ENCODE results near the gene C2orf42.
"Not testable (repeated sequence)": the region's sequence is repeated elsewhere in the genome, so short reads cannot be mapped to it uniquely, and the experiment has no call there.

The C2orf42 gene

DNA sequence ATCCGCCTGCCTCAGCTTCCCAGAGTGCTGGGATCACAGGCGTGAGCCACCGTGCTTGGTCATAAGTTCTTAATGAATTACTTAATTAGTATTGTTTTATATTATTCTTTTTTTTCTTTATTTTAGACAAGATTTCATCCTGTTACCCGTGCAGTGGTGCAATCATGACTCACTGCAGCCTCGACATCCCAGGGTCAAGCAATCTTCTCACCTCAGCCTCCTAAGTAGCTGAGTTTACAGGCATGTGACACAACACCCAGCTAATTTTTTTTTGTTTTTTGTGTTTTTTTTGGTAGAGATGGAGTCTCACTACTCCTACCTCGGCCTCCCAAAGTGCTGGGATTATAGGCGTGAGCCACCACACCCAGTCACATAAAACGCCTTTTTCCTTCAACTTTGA lies 17.3 kb downstream of the C2orf42 start:
- no peak for DNase-seq (ENCODE audit: low spot score)

DNA sequence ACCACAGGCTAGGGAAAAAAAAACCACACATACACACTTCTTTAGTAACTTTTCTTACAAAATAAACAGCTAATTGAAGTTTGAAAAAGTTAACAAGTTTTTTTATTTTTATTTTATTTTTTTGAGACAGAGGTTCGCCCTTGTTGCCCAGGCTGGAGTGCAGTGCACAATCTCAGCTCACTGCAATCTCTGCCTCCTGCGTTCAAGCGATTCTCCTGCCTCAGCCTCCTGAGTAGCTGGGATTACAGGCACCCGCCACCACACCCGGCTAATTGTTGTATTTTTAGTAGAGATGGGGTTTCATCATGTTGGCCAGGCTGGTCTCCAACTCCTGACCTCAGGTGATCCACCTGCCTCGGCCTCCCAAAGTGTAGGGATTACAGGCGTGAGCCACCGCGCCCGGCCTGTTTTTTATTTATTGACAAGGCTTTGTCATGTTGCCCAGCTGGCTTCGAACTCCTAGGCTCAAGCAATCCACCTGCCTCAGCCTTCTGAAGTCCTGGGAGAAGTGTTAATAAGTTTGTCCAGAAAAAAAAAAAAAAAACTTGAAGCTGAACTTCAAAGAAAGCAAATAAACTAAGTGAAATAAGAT lies 21.1 kb downstream of the C2orf42 start:
- DNase-seq (ENCODE audit: low spot score): not testable (repeated sequence)

DNA sequence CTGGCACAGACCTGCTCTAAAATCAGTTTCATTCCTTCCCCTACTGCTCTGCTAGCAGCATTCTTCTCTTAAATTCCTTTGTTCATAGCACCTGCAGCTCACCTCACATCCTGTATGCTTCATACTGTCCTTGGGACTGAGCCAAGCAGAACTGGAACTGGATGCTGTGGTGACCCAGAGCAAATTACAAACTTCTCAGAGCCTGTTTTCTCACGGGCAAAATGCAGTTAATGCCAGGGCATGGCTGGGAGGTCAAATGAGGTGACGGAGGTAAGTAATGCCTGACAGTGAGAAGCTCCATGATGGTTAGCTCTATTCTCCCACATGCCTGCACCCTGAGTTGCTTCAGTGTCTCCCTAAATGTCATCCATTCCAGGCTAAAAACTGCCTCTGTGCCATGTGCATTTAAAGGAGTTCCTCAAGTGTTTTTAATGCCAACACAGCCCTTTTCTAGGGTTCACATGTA lies 29.7 kb downstream of the C2orf42 start:
- DNase-seq (ENCODE audit: low spot score): no peak

DNA sequence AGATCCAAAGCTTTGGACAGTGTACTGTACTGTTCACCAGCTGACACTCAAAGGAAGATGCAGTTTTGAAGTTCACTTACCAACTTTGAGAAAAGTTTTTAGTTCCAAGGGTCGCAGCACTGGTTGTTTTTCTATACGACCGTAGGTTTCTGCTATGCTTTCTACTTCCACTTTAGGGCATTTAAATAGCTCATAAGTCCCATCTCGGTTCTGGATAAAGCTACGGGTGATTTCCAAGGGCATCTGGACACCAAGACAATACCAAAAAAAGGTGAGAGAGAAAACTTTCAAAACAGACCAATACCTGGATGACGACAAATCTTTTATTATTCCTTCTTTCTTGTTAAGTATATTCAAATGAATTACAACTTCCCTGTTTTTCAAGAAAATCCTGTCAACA lies 30.3 kb downstream of the C2orf42 start:
- no peak for DNase-seq (ENCODE audit: low spot score)

DNA sequence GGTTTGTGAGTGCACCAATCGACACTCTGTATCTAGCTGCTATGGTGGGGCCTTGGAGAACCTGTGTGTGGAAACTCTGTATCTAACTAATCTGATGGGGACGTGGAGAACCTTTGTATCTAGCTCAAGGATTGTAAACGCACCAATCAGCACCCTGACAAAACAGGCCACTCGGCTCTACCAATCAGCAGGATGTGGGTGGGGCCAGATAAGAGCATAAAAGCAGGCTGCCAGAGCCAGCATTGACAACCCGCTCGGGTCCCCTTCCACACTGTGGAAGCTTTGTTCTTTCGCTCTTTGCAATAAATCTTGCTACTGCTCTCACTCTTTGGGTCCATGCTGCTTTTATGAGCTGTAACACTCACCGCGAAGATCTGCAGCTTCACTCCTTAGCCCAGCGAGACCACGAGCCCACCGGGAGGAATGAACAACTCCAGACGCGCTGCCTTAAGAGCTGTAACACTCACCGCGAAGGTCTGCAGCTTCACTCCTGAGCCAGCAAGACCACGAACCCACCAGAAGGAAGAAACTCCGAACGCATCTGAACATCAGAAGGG lies 41.6 kb downstream of the C2orf42 start:
- not testable (repeated sequence) for DNase-seq (ENCODE audit: low spot score)

DNA sequence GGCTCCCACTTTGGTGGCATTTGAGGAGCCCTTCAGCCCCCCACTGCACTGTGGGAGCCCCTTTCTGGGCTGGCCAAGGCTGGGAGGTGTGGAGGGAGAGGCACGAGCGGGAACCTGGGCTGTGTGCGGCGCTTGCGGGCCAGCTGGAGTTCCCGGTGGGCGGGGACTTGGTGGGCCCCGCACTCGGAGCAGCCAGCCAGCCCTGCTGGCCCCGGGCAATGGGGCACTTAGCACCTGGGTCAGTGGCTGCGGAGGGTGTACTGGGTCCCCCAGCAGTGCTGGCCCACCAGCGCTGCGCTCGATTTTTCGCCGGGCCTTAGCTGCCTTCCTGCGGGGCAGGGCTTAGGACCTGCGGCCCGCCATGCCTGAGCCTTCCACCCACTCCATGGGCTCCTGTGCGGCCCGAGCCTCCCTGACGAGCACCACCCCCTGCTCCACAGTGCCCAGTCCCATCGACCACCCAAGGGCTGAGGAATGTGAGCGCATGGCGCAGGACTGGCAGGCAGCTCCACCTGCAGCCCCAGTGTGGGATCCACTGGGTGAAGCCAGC lies 42.5 kb downstream of the C2orf42 start:
- DNase-seq (ENCODE audit: low spot score): not testable (repeated sequence)

DNA sequence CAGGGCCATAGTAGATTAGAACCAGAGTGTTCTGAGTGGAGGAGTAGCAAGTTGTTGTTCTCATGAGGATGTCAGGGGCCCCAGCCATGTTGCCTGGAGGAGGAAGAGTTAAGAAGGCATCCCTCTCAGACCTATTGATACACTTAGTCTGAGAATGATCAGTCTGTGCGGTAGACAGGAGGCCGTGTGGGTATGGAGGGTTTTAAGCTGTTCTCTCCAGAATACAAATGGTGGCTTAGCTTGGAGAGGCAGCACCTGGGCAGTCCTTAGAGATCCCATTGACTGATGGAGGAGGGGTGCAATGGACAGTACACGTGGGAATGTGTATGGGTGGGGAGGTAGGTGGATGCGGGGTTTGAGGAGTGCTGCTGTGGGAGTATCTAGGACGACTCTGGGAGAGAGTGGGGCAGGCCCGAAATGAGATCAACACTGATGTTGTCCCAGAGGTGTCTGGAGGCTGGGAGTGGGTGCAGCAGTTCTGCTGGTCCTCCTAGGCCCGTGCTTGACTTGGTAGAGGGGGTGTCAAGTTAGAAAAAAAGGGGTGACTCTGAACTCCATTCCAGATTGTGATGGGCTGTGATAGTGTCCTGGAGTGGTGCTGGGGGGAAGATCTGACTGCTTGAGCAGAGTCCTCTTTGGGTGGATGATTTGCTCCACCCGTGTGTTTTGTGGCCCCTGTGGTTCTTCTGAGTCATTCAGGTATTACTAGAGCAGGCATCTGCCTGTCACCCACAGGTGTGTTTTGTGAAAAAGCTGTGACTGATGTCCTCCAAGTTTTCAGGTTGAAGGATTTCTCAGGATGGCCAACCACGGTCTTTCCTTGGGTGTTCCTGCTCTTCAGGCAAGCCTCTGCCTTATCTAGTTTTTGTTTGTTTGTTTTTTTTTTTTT lies 44.7 kb downstream of the C2orf42 start:
- DNase-seq (ENCODE audit: low spot score): no peak

DNA sequence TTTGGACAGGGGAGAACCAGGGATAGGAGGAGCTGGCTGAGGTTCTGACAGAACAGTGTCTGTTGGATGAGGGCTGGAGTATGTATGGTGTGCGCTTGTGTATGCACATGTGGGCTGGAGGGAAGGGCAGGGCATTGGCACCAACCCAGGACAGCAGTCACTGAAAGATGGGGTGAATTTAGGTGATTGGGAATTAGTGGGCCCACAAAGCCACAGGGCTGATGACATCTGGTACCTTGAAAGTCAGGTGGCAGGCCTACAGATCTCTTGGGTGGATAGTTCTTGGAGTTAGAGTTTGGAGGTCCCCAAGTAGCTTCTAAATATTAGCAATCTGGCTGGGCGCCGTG lies 45.7 kb downstream of the C2orf42 start:
- DNase-seq (ENCODE audit: low spot score): no peak

DNA sequence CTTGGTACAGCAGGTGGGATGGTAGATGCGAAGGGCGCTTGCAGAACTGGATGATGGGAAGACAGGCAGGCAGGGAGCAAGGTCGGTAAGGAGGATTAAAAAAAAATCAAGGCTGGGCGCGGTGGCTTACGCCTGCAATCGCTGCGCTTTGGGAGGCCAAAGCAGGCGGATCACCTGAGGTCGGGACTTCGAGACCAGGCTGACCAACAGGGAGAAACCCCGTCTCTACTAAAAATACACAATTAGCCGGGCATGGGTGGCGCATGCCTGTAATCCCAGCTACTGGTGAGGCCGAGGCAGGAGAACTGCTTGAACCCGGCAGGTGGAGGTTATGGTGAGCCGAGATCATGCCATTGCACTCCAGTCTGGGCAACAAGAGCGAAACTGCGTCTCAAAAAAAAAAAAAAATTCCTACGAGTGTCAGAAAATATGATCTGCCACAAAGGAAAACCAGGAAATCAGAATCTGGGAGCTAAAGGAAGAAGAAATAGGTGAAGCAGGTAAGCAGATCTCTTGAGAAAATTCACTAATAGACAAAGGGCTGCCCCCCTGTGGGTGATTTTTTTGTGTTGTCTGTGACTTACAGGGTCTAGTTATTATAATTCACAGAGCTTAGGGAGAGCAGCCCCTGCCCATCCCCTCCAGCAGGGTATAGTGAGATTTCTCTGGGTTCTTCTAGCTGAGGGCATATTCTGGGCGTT lies 46.2 kb downstream of the C2orf42 start:
- no peak for DNase-seq (ENCODE audit: low spot score)

DNA sequence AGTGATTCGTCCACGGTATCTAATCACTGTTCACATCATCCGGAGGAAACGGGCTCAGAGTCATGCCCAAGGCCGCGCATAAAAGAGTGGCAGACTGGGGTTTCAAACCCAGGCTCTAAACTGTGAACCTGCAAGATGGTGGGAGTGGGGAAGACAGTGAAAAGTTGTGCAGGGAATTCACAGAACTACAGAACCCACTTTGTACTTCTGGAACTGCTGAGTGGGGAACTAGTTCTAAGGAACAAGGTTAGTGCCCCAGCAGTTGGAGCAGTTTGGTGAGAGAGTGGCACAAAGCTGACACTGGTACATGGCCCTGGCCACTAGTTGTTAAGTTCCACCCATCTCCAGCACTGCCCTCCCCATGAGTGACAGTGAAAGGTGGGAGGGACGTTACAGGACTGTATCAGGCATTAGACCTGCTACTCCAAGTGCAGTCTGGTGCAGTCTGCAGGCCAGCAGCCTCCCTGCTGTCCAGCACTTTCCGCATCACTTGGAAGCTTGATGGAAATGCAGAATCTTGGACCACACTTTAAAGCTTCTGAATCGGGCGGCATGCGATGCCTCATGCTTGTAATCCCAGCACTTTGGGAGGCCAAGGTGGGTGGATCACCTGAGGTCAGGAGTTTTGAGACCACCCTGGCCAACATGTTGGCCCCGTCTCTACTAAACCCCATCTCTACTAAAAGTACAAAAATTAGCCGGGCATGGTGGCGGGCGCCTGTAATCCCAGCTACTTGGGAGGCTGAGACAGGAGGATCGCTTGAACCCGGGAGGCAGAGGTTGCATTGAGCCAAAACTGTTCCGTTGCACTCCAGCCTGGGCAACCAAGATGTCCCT lies 47.3 kb downstream of the C2orf42 start:
- peak; percentile 82 for DNase-seq (ENCODE audit: low spot score)

DNA sequence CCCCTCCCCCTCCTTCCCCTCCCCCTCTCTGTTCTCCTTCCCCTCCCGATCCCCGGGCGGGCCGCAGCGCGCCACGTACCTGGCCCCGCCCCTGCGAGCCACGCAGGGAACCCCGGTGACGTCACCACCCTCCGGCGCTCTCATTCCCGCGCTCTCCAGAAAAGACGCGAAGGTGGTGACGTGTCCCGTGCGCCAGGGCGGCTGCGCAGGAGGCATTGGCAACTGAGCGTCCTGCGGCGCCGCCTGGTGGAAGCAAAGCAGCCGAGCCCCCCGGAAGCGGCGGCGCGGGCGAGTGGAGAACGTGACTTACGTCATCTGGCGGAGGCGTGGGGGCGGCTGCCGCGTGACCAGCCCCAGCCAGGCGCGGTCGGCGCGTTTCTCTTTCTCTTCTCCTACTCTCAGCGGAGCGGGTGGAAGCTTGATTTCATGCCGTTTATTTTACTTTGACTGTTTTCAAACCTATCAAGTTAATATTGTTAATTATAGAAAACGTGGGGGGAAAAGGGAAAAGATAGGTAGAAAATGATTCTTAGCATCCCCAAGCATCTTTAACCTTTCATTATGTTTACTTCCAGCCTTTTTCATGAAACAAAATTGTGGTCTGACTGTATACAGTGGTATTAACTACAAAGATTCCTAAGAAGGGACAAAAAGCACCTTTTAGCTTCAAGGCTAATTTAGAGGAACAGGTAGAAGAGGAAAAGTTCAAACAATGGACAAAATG lies 48.1 kb downstream of the C2orf42 start:
- peak; percentile 96 for DNase-seq (ENCODE audit: low spot score)

DNA sequence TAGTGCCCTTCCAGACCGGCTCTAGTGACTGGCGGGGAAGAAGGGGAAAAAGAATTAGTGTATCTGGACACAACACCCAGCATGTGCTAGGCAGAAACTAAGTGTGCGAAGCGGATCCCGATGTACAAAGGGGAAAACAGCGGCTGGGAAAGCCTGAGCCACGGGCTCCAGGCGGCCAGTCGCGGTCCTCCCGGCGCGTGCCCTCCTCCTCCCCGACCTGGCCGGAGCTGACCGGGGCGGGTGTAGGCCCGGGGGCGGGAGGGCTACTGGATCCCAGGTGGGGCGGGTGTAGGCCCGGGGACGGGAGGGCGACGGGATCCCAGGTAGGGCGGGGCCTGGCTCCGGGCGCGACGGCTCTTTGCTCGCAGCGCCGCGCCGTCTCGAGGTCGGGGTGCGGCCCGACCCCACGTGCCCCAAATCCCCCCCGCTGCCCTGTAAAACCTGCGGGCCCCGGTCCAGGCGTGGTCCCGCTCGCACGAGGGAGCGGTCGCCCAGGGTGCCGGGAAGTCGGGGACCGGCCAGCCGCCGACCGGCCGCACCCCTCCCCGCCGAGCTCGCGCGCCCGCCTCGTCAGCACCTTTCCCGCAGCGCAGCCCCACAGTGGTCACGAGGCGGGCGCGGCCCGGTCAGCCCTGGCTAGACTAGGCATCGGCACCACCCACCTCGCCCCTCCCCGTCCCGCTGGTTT lies 48.8 kb downstream of the C2orf42 start:
- peak; percentile 70 for DNase-seq (ENCODE audit: low spot score)

DNA sequence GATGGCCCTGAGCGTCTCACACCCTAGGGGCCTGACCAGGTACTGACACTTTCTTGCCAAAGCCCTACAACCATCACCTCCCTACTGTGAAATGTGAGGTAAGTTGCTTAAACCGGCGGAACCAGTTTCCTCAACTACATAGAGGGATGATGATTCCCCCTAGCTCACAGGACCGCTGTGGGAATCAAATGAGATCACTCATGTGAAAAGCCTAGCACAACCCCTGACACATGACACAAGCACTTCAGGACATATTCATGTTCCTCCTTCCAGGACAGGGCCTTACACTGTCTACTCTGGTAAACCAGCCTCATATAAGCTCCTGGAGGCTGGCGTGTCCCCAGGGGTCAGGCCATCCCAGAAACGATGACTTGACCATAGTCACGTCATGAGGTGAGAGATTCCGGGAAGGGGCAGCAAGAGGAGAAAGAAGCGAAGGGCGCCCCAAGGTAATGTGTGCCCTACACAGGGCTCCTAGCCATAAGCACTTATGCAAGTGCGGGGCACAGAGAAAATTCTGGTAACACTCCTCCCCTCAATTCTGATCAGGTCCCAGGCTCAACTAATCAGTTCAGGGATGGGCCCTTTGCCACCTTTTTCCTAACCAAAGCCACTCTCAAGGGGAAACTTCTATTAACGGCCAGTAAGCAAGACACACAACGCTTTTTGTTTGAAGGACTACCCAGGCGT lies 49.5 kb downstream of the C2orf42 start:
- peak; percentile 66 for DNase-seq (ENCODE audit: low spot score)

DNA sequence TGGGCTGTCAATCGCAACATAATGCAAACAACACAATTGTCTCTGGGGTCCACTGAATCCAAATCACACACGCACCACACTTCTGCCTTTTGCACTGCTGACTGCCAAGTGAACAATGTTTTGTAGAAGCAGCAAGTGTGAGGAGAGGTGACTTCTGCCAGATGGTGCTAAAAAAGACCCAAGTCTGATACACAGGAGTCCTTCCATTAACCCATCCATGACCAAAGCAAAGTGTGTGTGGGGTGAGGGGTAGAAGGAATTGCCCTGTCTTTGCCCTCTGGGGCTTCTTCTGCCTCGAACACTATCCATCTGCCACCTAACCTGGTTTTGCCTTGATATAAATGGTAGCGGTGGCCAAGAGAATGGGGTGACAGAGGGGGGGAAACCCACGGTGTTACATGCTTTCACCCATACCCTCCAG lies 50.0 kb downstream of the C2orf42 start:
- DNase-seq (ENCODE audit: low spot score): peak; percentile 66

DNA sequence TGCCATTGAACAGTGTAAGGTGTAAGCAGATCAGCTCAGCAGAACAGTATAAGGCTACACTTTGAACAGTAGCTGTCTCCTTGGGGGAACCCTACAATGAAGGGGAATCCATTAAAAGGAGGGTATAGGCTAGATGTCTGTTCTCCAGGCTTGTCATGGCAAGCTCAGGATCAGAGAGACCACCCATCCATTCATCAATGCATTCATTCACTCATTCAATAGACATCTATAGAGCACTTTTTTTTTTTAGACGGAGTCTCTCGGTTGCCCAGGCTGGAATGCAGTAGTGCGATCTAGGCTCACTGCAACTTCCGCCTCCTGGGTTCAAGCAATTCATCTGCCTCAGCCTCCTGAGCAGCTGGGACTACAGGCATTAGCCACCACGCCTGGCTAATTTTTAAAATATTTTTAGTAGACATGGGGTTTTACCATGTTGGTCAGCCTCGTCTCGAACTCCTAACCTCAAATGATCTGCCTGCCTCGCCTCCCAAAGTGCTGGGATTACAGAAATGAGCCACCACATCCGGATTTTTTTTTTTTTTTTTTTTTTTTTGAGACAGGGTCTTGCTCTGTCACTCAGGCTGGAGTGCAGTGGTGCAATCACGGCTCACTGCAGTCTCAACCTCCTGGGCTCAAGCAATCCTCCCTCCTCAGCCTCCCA lies 56.4 kb downstream of the C2orf42 start:
- DNase-seq (ENCODE audit: low spot score): not testable (repeated sequence)

DNA sequence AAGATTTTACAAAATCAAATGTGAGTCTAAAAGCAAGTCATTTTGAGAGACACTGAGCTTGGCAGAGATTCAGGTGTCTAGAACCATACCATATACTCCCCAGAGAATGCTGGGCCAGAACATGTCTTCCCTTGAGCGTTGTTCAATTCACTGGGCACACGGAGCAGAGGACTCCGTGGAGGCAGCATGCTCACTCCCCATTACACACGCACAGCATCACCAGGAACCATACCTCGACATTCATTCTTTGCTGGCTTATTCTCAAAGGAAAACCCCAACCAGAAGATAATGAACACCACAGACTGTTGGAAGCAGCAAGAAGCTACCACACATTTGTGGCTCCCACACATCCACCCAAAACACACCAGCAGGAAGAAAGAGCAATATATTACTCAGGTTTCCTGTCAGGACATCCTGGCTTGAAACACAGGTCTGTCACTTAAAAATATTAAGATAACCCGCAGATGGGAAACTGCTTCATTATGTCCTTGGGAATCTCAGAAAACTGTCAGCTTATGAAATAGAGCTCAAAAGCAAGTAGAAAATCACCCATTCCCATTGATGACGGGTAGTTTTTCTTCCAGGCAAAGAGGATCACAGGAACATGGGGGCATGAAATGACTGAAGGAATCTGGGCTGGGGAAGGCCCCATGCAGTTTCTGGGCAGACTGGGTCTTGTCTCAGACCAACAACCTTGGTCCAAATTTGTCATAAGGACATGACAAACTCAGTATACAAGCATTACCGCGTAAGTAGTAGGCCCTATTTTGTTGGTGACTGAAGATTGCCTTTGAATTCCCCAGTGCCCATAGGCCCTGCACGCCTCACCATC lies 57.1 kb downstream of the C2orf42 start:
- peak; percentile 53 for DNase-seq (ENCODE audit: low spot score)

DNA sequence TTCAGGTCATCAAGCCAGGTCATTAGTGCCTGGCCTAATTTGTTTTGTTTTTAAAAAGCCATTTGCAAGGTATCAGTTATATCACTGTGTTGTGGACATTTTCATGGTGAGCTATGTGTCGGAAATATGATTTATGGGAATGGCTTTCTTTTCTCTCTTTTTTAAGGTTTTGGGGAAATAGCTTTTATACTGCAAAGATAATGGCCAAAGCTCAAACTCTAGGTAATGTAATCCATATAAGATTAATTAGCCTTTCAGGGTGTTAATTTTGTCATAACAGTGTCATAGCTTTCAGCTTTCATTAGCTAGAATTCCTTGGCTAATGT lies 57.7 kb downstream of the C2orf42 start:
- no peak for DNase-seq (ENCODE audit: low spot score)
